Medulla oblongata (tissue), 1 donor: ENCODE data around the gene UBTD1.
A peak's percentile ranks its signal among the peaks of the same experiment; 100 is the strongest.

ENCODE experiments used
- DNase-seq: peaks from one replicate; pipeline ENCODE4 v3.0.0-alpha.2; 2015; ENCODE audit errors: extremely low spot score

The UBTD1 gene

GRCh38 chr10:97584798-97585438, 86.2 kb downstream of the UBTD1 start:
- no peak for DNase-seq

GRCh38 chr10:97585439-97585811, 86.7 kb downstream of the UBTD1 start:
- DNase-seq = no peak

- DNase-seq = no peak
These were observed 88.5 kb downstream of the UBTD1 start for GRCh38 chr10:97587183-97587582.

- DNase-seq = no peak
These were observed 90.8 kb downstream of the UBTD1 start, which contains the start of gene C10orf62 for GRCh38 chr10:97589479-97589878. Gene C10orf62, plus strand, starts transcription at chr10:97589721. Its CDS starts 177 bp downstream, at chr10:97589898.

- no peak for DNase-seq
These were observed 91.5 kb downstream of the UBTD1 start for GRCh38 chr10:97590082-97590747.

- DNase-seq = no peak
These were observed 92.2 kb downstream of the UBTD1 start for GRCh38 chr10:97590748-97591495.

GRCh38 chr10:97593421-97593820, 94.7 kb downstream of the UBTD1 start:
- no peak for DNase-seq

GRCh38 chr10:97596101-97597082, 97.7 kb downstream of the UBTD1 start:
- DNase-seq = no peak

GRCh38 chr10:97597778-97598177, 99.1 kb downstream of the UBTD1 start:
- no peak for DNase-seq

- no peak for DNase-seq
These were observed 99.9 kb downstream of the UBTD1 start for GRCh38 chr10:97598407-97599271.

- no peak for DNase-seq
These were observed 100.5 kb downstream of the UBTD1 start for GRCh38 chr10:97599272-97599619.

- no peak for DNase-seq
These were observed 101.9 kb downstream of the UBTD1 start for GRCh38 chr10:97600616-97601015.

GRCh38 chr10:97601268-97602215, 102.8 kb downstream of the UBTD1 start:
- peak; percentile 72 for DNase-seq

GRCh38 chr10:97607095-97607636, 108.4 kb downstream of the UBTD1 start:
- DNase-seq = peak; percentile 87

GRCh38 chr10:97608991-97609561, 110.4 kb downstream of the UBTD1 start:
- no peak for DNase-seq

GRCh38 chr10:97611473-97611872, 112.7 kb downstream of the UBTD1 start:
- DNase-seq = no peak

GRCh38 chr10:97612386-97612785, 113.7 kb downstream of the UBTD1 start:
- DNase-seq = peak; percentile 48

GRCh38 chr10:97618285-97618684, 119.6 kb downstream of the UBTD1 start:
- DNase-seq = no peak

- no peak for DNase-seq
These were observed 120.0 kb downstream of the UBTD1 start for GRCh38 chr10:97618733-97619132.
